ENCODE results near the gene PNMT. TPM values are rescaled to one million over a fixed set of nuclear protein-coding genes. Genes with fewer than 3 reads are reported as not detected.

PNMT gene
- polyA plus RNA-seq, 1 donor from 2014 or later = 1.5 TPM

- no peak overlapping the region for H3K4me3 ChIP-seq (ENCODE audit: low read length)
- no peaks in the 10 kb centered on the region for H3K27me3 ChIP-seq (ENCODE audit: insufficient read depth, low read depth, low read length)
- H3K27ac ChIP-seq (ENCODE audit: low read length) = no peak overlapping the region
- H3K36me3 ChIP-seq (ENCODE audit: insufficient read depth, low read length) = no peaks in the 10 kb centered on the region
- TF ChIP-seq POLR2AphosphoS5 (IDR thresholded peaks at IDR 0.05) (no peak), EZH2 (IDR thresholded peaks at IDR 0.05; ENCODE audit: borderline replicate concordance, insufficient read depth, low read length, poor library complexity, severe bottlenecking) (no peak), RAD21 (conservative IDR thresholded peaks at IDR 0.05) (no peak)
- TF ChIP-seq, protein P1, sequence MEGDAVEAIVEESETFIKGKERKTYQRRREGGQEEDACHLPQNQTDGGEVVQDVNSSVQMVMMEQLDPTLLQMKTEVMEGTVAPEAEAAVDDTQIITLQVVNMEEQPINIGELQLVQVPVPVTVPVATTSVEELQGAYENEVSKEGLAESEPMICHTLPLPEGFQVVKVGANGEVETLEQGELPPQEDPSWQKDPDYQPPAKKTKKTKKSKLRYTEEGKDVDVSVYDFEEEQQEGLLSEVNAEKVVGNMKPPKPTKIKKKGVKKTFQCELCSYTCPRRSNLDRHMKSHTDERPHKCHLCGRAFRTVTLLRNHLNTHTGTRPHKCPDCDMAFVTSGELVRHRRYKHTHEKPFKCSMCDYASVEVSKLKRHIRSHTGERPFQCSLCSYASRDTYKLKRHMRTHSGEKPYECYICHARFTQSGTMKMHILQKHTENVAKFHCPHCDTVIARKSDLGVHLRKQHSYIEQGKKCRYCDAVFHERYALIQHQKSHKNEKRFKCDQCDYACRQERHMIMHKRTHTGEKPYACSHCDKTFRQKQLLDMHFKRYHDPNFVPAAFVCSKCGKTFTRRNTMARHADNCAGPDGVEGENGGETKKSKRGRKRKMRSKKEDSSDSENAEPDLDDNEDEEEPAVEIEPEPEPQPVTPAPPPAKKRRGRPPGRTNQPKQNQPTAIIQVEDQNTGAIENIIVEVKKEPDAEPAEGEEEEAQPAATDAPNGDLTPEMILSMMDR (IDR thresholded peaks at IDR 0.05; ENCODE audit: poor library complexity, severe bottlenecking) = no peak
- H3F3A ChIP-seq (ENCODE audit: insufficient read depth, low read length, poor library complexity, severe bottlenecking) = no peaks in the 10 kb centered on the region
- no peak overlapping the region for H2AFZ ChIP-seq (ENCODE audit: low read depth, low read length)
- H4K20me1 ChIP-seq (ENCODE audit: insufficient read depth) = no peaks in the 10 kb centered on the region
- H3K9me3 ChIP-seq (ENCODE audit: low read length) = no peaks in the 10 kb centered on the region
- no peaks in the 10 kb centered on the region for H3K79me2 ChIP-seq (replicated peaks; ENCODE audit: insufficient read depth, low read length)
- H3K4me2 ChIP-seq (ENCODE audit: low read length) = no peak overlapping the region
- no peaks in the 10 kb centered on the region for H3K9me2 ChIP-seq (ENCODE audit: insufficient read depth, low read length)
- H3K9ac ChIP-seq (ENCODE audit: low read length) = no peak overlapping the region
Measured at GRCh38 chr17:39714234-39714633, 46.0 kb downstream of the PNMT start.

DNA sequence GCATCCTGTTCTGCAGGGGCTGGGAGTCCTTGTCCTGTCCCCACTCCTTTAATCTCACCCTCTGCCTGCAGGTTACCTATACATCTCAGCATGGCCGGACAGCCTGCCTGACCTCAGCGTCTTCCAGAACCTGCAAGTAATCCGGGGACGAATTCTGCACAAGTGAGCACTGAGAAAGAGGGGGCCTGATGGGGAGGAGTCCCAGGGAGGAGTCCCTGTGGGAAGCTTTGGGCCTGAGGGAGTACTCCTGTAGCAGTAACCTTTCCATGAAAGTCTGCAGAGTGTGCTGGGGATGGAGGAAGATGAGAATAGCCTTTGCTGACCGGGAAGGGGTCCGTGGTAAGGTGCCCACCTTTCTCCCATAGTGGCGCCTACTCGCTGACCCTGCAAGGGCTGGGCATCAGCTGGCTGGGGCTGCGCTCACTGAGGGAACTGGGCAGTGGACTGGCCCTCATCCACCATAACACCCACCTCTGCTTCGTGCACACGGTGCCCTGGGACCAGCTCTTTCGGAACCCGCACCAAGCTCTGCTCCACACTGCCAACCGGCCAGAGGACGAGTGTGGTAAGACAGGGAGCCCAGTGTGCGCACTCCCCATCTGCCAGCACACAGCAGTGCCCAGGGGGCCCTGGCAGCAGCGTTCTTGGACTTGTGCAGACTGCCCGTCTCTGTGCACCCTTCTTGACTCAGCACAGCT, 47.3 kb downstream of the PNMT start:
- Histone ChIP-seq H3K27ac (ENCODE audit: low read length) (no peak overlapping the region), H2AFZ (ENCODE audit: low read depth, low read length) (no peak overlapping the region), H3K9me3 (ENCODE audit: low read length) (no peaks in the 10 kb centered on the region), H3K79me2 (replicated peaks; ENCODE audit: insufficient read depth, low read length) (no peaks in the 10 kb centered on the region), H3K9me2 (ENCODE audit: insufficient read depth, low read length) (no peaks in the 10 kb centered on the region), H3K9ac (ENCODE audit: low read length) (no peak overlapping the region), H3F3A (ENCODE audit: insufficient read depth, low read length, poor library complexity, severe bottlenecking) (no peaks in the 10 kb centered on the region), H3K4me3 (ENCODE audit: low read length) (no peak overlapping the region), H4K20me1 (ENCODE audit: insufficient read depth) (no peaks in the 10 kb centered on the region), H3K27me3 (ENCODE audit: insufficient read depth, low read depth, low read length) (no peaks in the 10 kb centered on the region), H3K4me2 (ENCODE audit: low read length) (no peak overlapping the region), H3K36me3 (ENCODE audit: insufficient read depth, low read length) (no peaks in the 10 kb centered on the region)
- TF ChIP-seq EZH2 (IDR thresholded peaks at IDR 0.05; ENCODE audit: borderline replicate concordance, insufficient read depth, low read length, poor library complexity, severe bottlenecking) (no peak), EP300 (conservative IDR thresholded peaks at IDR 0.05; ENCODE audit: poor library complexity, severe bottlenecking) (no peak), POLR2AphosphoS5 (IDR thresholded peaks at IDR 0.05) (no peak), SMC3 (conservative IDR thresholded peaks at IDR 0.05; ENCODE audit: poor library complexity) (no peak), TAF1 (IDR thresholded peaks at IDR 0.05; ENCODE audit: low read depth) (no peak), RAD21 (conservative IDR thresholded peaks at IDR 0.05) (no peak), MXI1 (conservative IDR thresholded peaks at IDR 0.05; ENCODE audit: poor library complexity, severe bottlenecking) (no peak)
- TF ChIP-seq, protein P1 (IDR thresholded peaks at IDR 0.05; ENCODE audit: poor library complexity, severe bottlenecking) = no peak
- TF ChIP-seq, protein P2, sequence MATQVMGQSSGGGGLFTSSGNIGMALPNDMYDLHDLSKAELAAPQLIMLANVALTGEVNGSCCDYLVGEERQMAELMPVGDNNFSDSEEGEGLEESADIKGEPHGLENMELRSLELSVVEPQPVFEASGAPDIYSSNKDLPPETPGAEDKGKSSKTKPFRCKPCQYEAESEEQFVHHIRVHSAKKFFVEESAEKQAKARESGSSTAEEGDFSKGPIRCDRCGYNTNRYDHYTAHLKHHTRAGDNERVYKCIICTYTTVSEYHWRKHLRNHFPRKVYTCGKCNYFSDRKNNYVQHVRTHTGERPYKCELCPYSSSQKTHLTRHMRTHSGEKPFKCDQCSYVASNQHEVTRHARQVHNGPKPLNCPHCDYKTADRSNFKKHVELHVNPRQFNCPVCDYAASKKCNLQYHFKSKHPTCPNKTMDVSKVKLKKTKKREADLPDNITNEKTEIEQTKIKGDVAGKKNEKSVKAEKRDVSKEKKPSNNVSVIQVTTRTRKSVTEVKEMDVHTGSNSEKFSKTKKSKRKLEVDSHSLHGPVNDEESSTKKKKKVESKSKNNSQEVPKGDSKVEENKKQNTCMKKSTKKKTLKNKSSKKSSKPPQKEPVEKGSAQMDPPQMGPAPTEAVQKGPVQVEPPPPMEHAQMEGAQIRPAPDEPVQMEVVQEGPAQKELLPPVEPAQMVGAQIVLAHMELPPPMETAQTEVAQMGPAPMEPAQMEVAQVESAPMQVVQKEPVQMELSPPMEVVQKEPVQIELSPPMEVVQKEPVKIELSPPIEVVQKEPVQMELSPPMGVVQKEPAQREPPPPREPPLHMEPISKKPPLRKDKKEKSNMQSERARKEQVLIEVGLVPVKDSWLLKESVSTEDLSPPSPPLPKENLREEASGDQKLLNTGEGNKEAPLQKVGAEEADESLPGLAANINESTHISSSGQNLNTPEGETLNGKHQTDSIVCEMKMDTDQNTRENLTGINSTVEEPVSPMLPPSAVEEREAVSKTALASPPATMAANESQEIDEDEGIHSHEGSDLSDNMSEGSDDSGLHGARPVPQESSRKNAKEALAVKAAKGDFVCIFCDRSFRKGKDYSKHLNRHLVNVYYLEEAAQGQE (IDR thresholded peaks at IDR 0.05; ENCODE audit: borderline replicate concordance) = no peak

All from neural cell (in vitro differentiated cells).